Activated CD4-positive, alpha-beta T cell treated with anti-CD3 and anti-CD28 coated beads, Interleukin-2, amount 50 U/mL, for 1 hour (primary cell): Measurements from ENCODE around the gene BTNL3.
"Not testable (repeated sequence)": the region's sequence is repeated elsewhere in the genome, so short reads cannot be mapped to it uniquely, and the experiment has no call there.

Experiments
- DNase-seq: peaks from one replicate; pipeline ENCODE4 v3.0.0-alpha.2; 2020

The BTNL3 gene

GRCh38 chr5:181024245-181025064, 35.8 kb downstream of the BTNL3 start:
- DNase-seq: no peak

GRCh38 chr5:181027452-181028031, 38.9 kb downstream of the BTNL3 start:
- DNase-seq: no peak

- no peak for DNase-seq
These were observed 39.6 kb downstream of the BTNL3 start for GRCh38 chr5:181028032-181028819.

- DNase-seq: no peak
These were observed 43.1 kb downstream of the BTNL3 start for GRCh38 chr5:181031716-181032115.

- DNase-seq: no peak
These were observed 47.6 kb downstream of the BTNL3 start for GRCh38 chr5:181035991-181036815.

- no peak for DNase-seq
These were observed 48.2 kb downstream of the BTNL3 start for GRCh38 chr5:181036816-181037364.

GRCh38 chr5:181037365-181037861, 48.8 kb downstream of the BTNL3 start:
- DNase-seq: no peak

- no peak for DNase-seq
These were observed 50.8 kb downstream of the BTNL3 start for GRCh38 chr5:181039471-181039870.

- no peak for DNase-seq
These were observed 51.4 kb downstream of the BTNL3 start, which contains the start of gene BTNL9 for GRCh38 chr5:181039931-181040630. Gene BTNL9, plus strand, starts transcription at chr5:181040266. Its CDS starts 5,224 bp downstream, at chr5:181045490.

- no peak for DNase-seq
These were observed 51.9 kb downstream of the BTNL3 start for GRCh38 chr5:181040631-181040945.

GRCh38 chr5:181041043-181041442, 52.4 kb downstream of the BTNL3 start:
- no peak for DNase-seq

- no peak for DNase-seq
These were observed 53.5 kb downstream of the BTNL3 start for GRCh38 chr5:181042036-181042713.

GRCh38 chr5:181042722-181043121, 54.1 kb downstream of the BTNL3 start:
- no peak for DNase-seq

GRCh38 chr5:181043285-181044092, 54.8 kb downstream of the BTNL3 start:
- DNase-seq: no peak

- DNase-seq: no peak
These were observed 55.5 kb downstream of the BTNL3 start for GRCh38 chr5:181044093-181044599.

GRCh38 chr5:181044662-181045305, 56.1 kb downstream of the BTNL3 start:
- no peak for DNase-seq

GRCh38 chr5:181045316-181045715, 56.7 kb downstream of the BTNL3 start:
- DNase-seq: no peak

- DNase-seq: not testable (repeated sequence)
These were observed 57.2 kb downstream of the BTNL3 start for GRCh38 chr5:181045857-181046256.

GRCh38 chr5:181047288-181047687, 58.6 kb downstream of the BTNL3 start:
- DNase-seq: no peak
